Trophoblast cell (in vitro differentiated cells and primary cell): ENCODE results near the gene ZSCAN25.

Source experiments
- DNase-seq, 2 donors: peaks; one replicate each; pipeline ENCODE4 v3.0.0-alpha.2; 2016
- H2AFZ ChIP-seq: 2 replicates; pipeline ENCODE4 v1.6.1; 2013; ENCODE audit warnings: low read length, moderate library complexity, mild to moderate bottlenecking; ENCODE audit not compliant: insufficient read depth, poor library complexity
- H2AK5ac ChIP-seq: 2 replicates; pipeline ENCODE4 v1.6.1; 2013; ENCODE audit warnings: mild to moderate bottlenecking, low read length
- H2BK120ac ChIP-seq: 2 replicates; pipeline ENCODE4 v1.6.1; 2013; ENCODE audit warnings: low read length, mild to moderate bottlenecking, moderate library complexity; ENCODE audit not compliant: insufficient read depth, poor library complexity
- H2BK12ac ChIP-seq: 2 replicates; pipeline ENCODE4 v1.6.1; 2013; ENCODE audit warnings: mild to moderate bottlenecking, low read length, moderate library complexity
- H2BK5ac ChIP-seq: 2 replicates; pipeline ENCODE4 v1.6.1; 2013; ENCODE audit warnings: low read length, low read depth, moderate library complexity, mild to moderate bottlenecking; ENCODE audit not compliant: poor library complexity
- H3K14ac ChIP-seq: 2 replicates; pipeline ENCODE4 v1.6.1; 2013; ENCODE audit warnings: mild to moderate bottlenecking, low read length
- H3K18ac ChIP-seq: 2 replicates; pipeline ENCODE4 v1.6.1; 2013; ENCODE audit warnings: mild to moderate bottlenecking, low read length
- H3K23ac ChIP-seq: 2 replicates; pipeline ENCODE4 v1.6.1; 2013; ENCODE audit warnings: low read length
- H3K27ac ChIP-seq: 2 replicates; pipeline ENCODE4 v1.5.1; 2013; ENCODE audit warnings: low read depth, mild to moderate bottlenecking, inconsistent platforms, low read length, moderate library complexity
- H3K27me3 ChIP-seq: 2 replicates; pipeline ENCODE4 v1.6.1; 2013; ENCODE audit warnings: inconsistent platforms, mild to moderate bottlenecking, low read length, moderate library complexity; ENCODE audit not compliant: insufficient read depth
- H3K36me3 ChIP-seq, 2 experiments: 1 replicate in 1 of 2; 2 replicates in 1 of 2; pipeline ENCODE4 v1.6.1; 2013; ENCODE audit warnings: low read length in 2 of 2, mild to moderate bottlenecking in 2 of 2, moderate library complexity in 1 of 2; ENCODE audit not compliant: insufficient read depth in 2 of 2, control insufficient read depth in 1 of 2
- H3K4ac ChIP-seq: 2 replicates; pipeline ENCODE4 v1.6.1; 2013; ENCODE audit warnings: low read depth, mild to moderate bottlenecking, low read length, moderate library complexity
- H3K4me1 ChIP-seq, 2 experiments: 1 replicate in 1 of 2; 2 replicates in 1 of 2; pipeline ENCODE4 v1.6.1; 2013; ENCODE audit warnings: low read length in 2 of 2, mild to moderate bottlenecking in 2 of 2, moderate library complexity in 1 of 2; ENCODE audit not compliant: insufficient read depth in 2 of 2, control insufficient read depth in 1 of 2
- H3K4me2 ChIP-seq: 2 replicates; pipeline ENCODE4 v1.6.1; 2013; ENCODE audit warnings: inconsistent platforms, mild to moderate bottlenecking, low read length, moderate library complexity
- H3K4me3 ChIP-seq: 2 replicates; pipeline ENCODE4 v1.5.1; 2013; ENCODE audit warnings: mild to moderate bottlenecking, low read depth, low read length, inconsistent platforms
- H3K79me1 ChIP-seq: one replicate; pipeline ENCODE4 v1.6.1; 2013; ENCODE audit warnings: low read length
- H3K79me2 ChIP-seq: 2 replicates; pipeline ENCODE4 v1.6.1; 2013; ENCODE audit warnings: low read length, mild to moderate bottlenecking; ENCODE audit not compliant: control insufficient read depth, insufficient read depth, poor library complexity
- H3K9ac ChIP-seq: 2 replicates; pipeline ENCODE4 v1.6.1; 2013; ENCODE audit warnings: mild to moderate bottlenecking, low read length
- H3K9me3 ChIP-seq: 2 replicates; pipeline ENCODE4 v1.6.1; 2013; ENCODE audit warnings: low read depth, mild to moderate bottlenecking, control low read depth, inconsistent platforms, low read length; ENCODE audit not compliant: insufficient read depth
- H4K12ac ChIP-seq: 2 replicates; pipeline ENCODE4 v1.6.1; 2013; ENCODE audit warnings: low read depth, mild to moderate bottlenecking, low read length, moderate library complexity
- H4K8ac ChIP-seq: 2 replicates; pipeline ENCODE4 v1.6.1; 2013; ENCODE audit warnings: low read depth, mild to moderate bottlenecking, low read length, moderate library complexity
- H4K91ac ChIP-seq: one replicate; pipeline ENCODE4 v1.6.1; 2013; ENCODE audit warnings: low read depth, mild to moderate bottlenecking, low read length, moderate library complexity
- WGBS: extraction: QIAGEN DNeasy Blood & Tissue Kit; methylation state at CpG from one replicate; pipeline ENCODE4 v1.1.7; 2013; ENCODE audit warnings: missing lambda C conversion rate; ENCODE audit not compliant: insufficient read length, insufficient coverage; ENCODE audit errors: extremely low coverage; 5-methylcytosine and 5-hydroxymethylcytosine counted together

The ZSCAN25 gene

DNA sequence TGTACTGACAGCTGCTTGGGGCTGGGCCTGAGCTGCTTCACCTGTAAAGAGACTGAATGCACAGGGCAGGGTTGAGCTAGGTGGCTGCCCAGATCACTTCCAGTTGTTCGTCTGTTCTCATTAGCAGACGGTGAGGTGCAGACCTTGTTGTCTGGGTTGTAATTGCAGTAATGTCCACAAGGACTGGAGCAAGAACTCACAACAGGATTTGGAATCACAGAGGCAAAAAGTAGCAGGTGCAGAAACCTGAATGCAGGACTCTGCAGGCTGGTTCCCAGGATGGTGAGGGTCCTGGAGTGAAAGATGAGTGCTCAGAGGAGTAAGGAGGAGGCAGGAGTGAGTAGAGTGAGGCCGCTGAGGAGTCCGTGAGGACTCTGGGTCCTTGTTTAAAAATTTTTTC, 9.2 kb downstream of the ZSCAN25 start:
- no peak overlapping the region for H3K14ac ChIP-seq
- no peak overlapping the region for H4K8ac ChIP-seq
- H3K4me3 ChIP-seq, result no peak overlapping the region
- H3K27ac ChIP-seq, result no peak overlapping the region
- no peak overlapping the region for H3K4ac ChIP-seq
- no peak overlapping the region for H3K18ac ChIP-seq
- no peaks in the 10 kb centered on the region for H3K79me2 ChIP-seq
- no peak overlapping the region for H2AFZ ChIP-seq
- H3K79me1 ChIP-seq, result no peaks in the 10 kb centered on the region
- H3K36me3 ChIP-seq, result peaks cover 67 to 80% of the 10 kb centered on the region in 2 experiments
- no peak overlapping the region for H4K12ac ChIP-seq
- H3K4me1 ChIP-seq, result peaks cover 8% of the 10 kb centered on the region in 2 experiments
- H3K4me2 ChIP-seq, result no peak overlapping the region
- WGBS, result no CpG with 5 or more reads among the region's 4 CpGs
- no peak overlapping the region for H2BK120ac ChIP-seq
- H3K9me3 ChIP-seq, result peaks cover 7% of the 10 kb centered on the region
- no peak overlapping the region for H4K91ac ChIP-seq
- no peaks in the 10 kb centered on the region for H3K27me3 ChIP-seq
- H3K23ac ChIP-seq, result no peak overlapping the region
- no peak overlapping the region for H3K9ac ChIP-seq
- H2AK5ac ChIP-seq, result no peak overlapping the region
- no peak overlapping the region for H2BK12ac ChIP-seq
- no peak for DNase-seq
- no peak overlapping the region for H2BK5ac ChIP-seq

DNA sequence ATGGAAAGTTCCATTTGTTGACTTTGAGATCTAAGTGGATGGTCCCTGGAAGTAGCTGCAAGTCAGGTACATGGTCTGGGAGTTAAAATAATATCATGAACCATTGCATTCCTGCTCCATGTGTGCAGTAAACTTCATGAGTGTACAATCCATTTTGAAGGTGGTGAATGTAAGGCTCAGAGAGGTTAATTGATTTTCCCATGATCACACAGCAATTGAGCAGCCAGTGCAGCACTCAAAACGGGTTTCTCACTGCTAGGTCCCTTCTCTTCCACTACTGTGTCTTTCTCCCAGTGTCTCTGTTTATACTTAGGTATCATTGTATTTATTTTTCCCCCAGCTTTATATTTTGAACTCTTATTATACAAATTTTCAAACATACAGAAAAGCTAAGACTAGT, 9.9 kb downstream of the ZSCAN25 start:
- H2AFZ ChIP-seq, result no peak overlapping the region
- WGBS, result no CpG with 5 or more reads among the region's 1 CpG
- DNase-seq, result no peak
- H4K8ac ChIP-seq, result no peak overlapping the region
- H3K79me2 ChIP-seq, result no peaks in the 10 kb centered on the region
- no peak overlapping the region for H2BK5ac ChIP-seq
- H3K4me2 ChIP-seq, result no peak overlapping the region
- no peaks in the 10 kb centered on the region for H3K27me3 ChIP-seq
- H4K91ac ChIP-seq, result no peak overlapping the region
- no peak overlapping the region for H4K12ac ChIP-seq
- H3K23ac ChIP-seq, result no peak overlapping the region
- H3K36me3 ChIP-seq, result peaks cover 64 to 79% of the 10 kb centered on the region in 2 experiments
- no peak overlapping the region for H3K27ac ChIP-seq
- no peak overlapping the region for H2AK5ac ChIP-seq
- peaks cover 3 to 4% of the 10 kb centered on the region in 2 experiments for H3K4me1 ChIP-seq
- no peak overlapping the region for H3K9ac ChIP-seq
- H3K18ac ChIP-seq, result no peak overlapping the region
- H2BK120ac ChIP-seq, result no peak overlapping the region
- peaks cover 7% of the 10 kb centered on the region for H3K9me3 ChIP-seq
- H3K14ac ChIP-seq, result no peak overlapping the region
- H3K79me1 ChIP-seq, result no peaks in the 10 kb centered on the region
- H2BK12ac ChIP-seq, result no peak overlapping the region
- H3K4ac ChIP-seq, result no peak overlapping the region
- no peak overlapping the region for H3K4me3 ChIP-seq

DNA sequence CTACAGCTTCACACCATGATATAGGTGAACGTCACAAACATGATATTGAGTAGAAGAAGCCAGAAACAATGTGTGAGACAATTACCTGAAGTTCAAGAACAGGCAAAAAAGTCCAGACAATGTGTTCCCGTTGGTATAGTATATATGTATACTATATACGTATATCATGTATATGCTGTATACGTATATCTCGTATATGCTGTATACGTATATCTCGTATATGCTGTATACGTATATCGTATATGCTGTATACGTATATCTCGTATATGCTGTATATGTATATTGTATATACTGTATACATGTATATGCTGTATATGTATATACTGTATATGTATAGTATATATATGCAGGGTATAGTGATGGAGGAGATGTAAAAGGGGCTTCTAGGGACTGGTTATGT, 10.8 kb downstream of the ZSCAN25 start:
- no peak overlapping the region for H4K91ac ChIP-seq
- H3K27me3 ChIP-seq, result no peaks in the 10 kb centered on the region
- H3K23ac ChIP-seq, result no peak overlapping the region
- no peak overlapping the region for H3K14ac ChIP-seq
- H3K4me3 ChIP-seq, result no peak overlapping the region
- H2AFZ ChIP-seq, result no peak overlapping the region
- no peak overlapping the region for H2BK5ac ChIP-seq
- no peak overlapping the region for H3K18ac ChIP-seq
- no peak overlapping the region for H4K8ac ChIP-seq
- peaks cover 5% of the 10 kb centered on the region for H3K9me3 ChIP-seq
- no peak for DNase-seq
- H3K79me2 ChIP-seq, result no peaks in the 10 kb centered on the region
- WGBS, result no CpG with 5 or more reads among the region's 11 CpGs
- H3K27ac ChIP-seq, result no peak overlapping the region
- H2BK120ac ChIP-seq, result no peak overlapping the region
- H3K79me1 ChIP-seq, result no peaks in the 10 kb centered on the region
- no peak overlapping the region for H2BK12ac ChIP-seq
- no peak overlapping the region for H2AK5ac ChIP-seq
- H3K4me1 ChIP-seq, result peaks cover under 1 to 2% of the 10 kb centered on the region in 2 experiments
- no peak overlapping the region for H4K12ac ChIP-seq
- no peak overlapping the region for H3K9ac ChIP-seq
- no peak overlapping the region for H3K4me2 ChIP-seq
- H3K36me3 ChIP-seq, result peaks cover 62 to 76% of the 10 kb centered on the region in 2 experiments
- no peak overlapping the region for H3K4ac ChIP-seq

DNA sequence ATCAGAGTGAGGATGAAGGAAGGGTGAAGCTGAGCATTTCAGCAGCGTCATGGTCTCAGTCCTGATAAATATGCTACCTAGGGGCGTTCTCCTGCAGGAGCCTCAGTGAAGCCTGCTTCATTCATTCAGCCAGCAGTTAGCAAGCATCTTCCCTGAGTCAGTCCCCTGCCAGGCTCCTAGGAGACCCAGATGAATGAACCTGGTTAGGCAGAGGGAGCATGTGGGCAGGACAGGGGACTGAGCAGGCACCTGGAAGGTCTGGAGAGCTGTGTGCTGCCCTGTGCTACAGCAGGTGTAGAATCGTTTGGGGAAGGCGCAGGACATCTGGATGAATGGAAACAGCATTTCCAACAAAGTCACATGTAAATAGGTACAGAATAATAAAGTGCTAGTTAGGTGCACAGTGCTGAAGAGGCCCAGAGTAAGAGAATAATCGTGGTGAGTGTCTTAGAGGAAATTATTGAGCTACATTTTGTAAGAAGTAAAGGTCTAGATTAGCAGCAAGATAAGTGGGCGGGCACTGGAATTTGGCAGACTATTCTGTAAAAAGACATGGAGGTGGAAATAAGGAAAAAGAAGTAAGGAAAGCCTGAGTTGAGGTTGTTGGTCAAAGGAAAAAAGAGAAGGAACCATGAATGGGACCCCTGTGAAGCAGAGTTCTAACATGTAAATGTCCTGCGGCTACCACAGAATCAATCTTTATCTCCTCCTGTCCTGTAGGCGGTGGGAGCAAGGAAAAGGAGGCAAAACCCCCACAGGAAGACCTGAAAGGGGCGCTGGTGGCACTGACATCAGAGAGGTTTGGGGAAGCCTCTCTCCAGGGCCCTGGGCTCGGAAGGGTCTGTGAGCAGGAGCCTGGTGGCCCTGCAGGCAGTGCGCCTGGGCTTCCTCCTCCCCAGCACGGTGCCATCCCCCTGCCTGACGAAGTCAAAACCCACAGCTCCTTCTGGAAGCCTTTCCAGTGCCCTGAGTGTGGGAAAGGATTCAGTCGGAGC, 12.0 kb downstream of the ZSCAN25 start:
- Histone ChIP-seq H3K27ac (no peak overlapping the region), H2BK12ac (no peak overlapping the region), H3K36me3 (peaks cover 54 to 67% of the 10 kb centered on the region in 2 experiments), H3K18ac (no peak overlapping the region), H4K8ac (no peak overlapping the region), H3K23ac (no peak overlapping the region), H3K79me2 (no peaks in the 10 kb centered on the region), H3K4ac (no peak overlapping the region), H3K14ac (no peak overlapping the region), H2AFZ (no peak overlapping the region), H3K9me3 (peaks cover 4% of the 10 kb centered on the region), H3K4me3 (no peak overlapping the region), H3K9ac (no peak overlapping the region), H3K27me3 (no peaks in the 10 kb centered on the region), H4K91ac (no peak overlapping the region), H2BK5ac (no peak overlapping the region), H2AK5ac (no peak overlapping the region), H3K79me1 (no peaks in the 10 kb centered on the region), H3K4me1 (no peaks in the 10 kb centered on the region), H4K12ac (no peak overlapping the region), H2BK120ac (no peak overlapping the region), H3K4me2 (no peak overlapping the region)
- no peak for DNase-seq
- no CpG with 5 or more reads among the region's 14 CpGs for WGBS
